GM10248 (cell line): ENCODE data around the gene CA12.

Source experiments
- CTCF ChIA-PET: fragments of 300-600 bp; sonication (Branson Sonifier 250); formaldehyde crosslinking; extraction: SDS; loops from one replicate; lab custom pipeline; 2021; ENCODE audit warnings: antibody characterized with exemption; lab: Yijun Ruan, JAX
- POLR2A ChIA-PET: fragments of 350-650 bp; sonication (Branson Sonifier 250); formaldehyde crosslinking; extraction: SDS; loops from one replicate; lab custom pipeline; 2020; ENCODE audit warnings: antibody characterized with exemption; lab: Yijun Ruan, JAX
- DNase-seq: peaks from one replicate; pipeline ENCODE4 v3.0.0; 2012; ENCODE audit errors: extremely low spot score
- TF ChIP-seq, protein P1 (sequence below): IDR thresholded peaks from 2 replicates; pipeline ENCODE4 v1.5.1; 2012; ENCODE audit warnings: mild to moderate bottlenecking, low read depth; ENCODE audit errors: extremely low read depth, missing control alignments, control extremely low read depth

The CA12 gene

DNA sequence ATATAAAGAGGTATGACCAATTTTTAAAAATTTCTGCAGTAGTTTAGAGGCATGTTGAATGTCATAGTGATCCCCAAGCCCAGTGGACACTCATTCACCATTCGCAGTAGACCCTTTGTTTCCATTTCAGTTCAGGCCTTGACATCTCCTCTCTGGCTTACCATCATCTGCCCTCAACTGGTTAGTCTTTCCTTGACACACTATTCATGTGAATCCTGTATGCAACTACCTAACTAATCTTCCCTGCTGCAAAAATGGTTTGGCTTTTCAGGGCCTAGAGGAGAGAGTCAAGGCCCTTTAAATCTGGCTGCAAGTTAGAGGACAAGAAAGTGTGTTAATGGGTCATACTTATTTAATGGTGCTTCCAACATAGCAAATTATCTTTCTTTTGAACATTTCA, 93.3 kb downstream of the CA12 start:
- TF ChIP-seq, protein P1, sequence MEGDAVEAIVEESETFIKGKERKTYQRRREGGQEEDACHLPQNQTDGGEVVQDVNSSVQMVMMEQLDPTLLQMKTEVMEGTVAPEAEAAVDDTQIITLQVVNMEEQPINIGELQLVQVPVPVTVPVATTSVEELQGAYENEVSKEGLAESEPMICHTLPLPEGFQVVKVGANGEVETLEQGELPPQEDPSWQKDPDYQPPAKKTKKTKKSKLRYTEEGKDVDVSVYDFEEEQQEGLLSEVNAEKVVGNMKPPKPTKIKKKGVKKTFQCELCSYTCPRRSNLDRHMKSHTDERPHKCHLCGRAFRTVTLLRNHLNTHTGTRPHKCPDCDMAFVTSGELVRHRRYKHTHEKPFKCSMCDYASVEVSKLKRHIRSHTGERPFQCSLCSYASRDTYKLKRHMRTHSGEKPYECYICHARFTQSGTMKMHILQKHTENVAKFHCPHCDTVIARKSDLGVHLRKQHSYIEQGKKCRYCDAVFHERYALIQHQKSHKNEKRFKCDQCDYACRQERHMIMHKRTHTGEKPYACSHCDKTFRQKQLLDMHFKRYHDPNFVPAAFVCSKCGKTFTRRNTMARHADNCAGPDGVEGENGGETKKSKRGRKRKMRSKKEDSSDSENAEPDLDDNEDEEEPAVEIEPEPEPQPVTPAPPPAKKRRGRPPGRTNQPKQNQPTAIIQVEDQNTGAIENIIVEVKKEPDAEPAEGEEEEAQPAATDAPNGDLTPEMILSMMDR = no peak
- DNase-seq = no peak
- POLR2A ChIA-PET = no interaction called here
- CTCF ChIA-PET = interaction anchor here (1.0 to 4.0 kb wide), 7 partner anchors 10 to 241 kb away, joined by 3 to 15 read pairs (median 3); no protein-coding TSS in a partner anchor

DNA sequence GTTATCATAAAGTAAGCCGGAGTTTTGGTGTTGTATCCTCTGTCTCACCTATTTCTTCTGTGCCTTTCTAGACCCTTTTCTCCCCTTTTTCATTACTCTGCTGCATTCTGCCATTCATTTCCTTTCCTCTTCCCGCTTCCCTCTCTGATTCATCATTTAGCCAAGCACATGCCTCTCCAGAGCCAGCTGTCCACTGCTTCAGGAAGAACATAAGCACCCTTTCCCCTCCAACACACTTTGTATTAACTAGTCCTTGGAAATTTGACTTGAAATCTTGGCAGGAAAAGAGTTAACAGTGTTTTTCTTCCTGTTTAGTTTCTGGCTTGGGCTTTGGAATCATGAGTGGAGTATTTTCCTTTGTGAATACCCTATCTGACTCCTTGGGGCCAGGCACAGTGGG, 94.5 kb downstream of the CA12 start:
- no peak for DNase-seq
- TF ChIP-seq, protein P1 = no peak
- POLR2A ChIA-PET = no interaction called here
- CTCF ChIA-PET = interaction anchor here (1.0 to 1.6 kb wide), 3 partner anchors 26 to 239 kb away, joined by 3 to 5 read pairs (median 3); no protein-coding TSS in a partner anchor

DNA sequence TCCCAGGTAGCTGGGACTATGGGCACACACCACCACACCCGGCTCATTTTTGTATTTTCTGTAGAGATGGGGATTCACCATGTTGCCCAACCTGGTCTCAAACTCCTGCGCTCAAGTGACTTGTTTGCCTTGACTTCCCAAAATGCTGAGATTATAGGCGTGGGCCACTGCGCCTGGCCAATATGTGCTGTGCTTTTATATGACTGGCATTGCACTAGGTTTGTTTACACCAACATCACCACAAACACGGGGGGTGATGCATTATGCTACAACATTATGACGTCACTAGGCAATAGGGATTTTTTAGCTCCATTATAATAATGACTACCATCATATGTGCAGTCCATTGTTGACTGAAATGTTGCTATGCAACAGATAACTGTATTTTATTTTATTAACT, 97.3 kb downstream of the CA12 start:
- POLR2A ChIA-PET = no interaction called here
- TF ChIP-seq, protein P1 = no peak
- CTCF ChIA-PET = interaction anchor here (1.4 to 2.1 kb wide), 3 partner anchors 8 to 120 kb away, joined by 3 to 6 read pairs (median 4); no protein-coding TSS in a partner anchor
- DNase-seq = no peak

DNA sequence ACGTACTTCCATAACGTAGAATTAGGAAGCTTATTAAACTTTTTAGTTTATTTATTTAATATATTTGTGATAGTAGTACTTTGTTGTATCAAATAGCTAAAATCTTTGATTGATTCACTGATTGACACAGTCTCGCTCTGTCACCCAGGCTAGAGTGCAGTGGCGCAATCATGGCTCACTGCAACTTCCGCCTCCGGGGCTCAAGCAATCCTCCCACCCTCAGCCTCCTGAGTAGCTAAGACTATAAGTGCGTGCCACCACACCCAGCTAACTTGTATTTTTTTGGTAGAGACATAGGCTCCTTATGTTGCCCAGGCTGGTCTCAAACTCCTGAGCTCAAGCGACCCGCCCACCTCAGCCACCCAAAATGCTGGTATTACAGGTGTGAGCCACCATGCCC, 98.5 kb downstream of the CA12 start:
- ChIA-PET CTCF (interaction anchor here (1.1 to 2.1 kb wide), 4 partner anchors 9 to 235 kb away, joined by 3 to 6 read pairs (median 4); no protein-coding TSS in a partner anchor), POLR2A (no interaction called here)
- no peak for DNase-seq
- TF ChIP-seq, protein P1 = no peak

DNA sequence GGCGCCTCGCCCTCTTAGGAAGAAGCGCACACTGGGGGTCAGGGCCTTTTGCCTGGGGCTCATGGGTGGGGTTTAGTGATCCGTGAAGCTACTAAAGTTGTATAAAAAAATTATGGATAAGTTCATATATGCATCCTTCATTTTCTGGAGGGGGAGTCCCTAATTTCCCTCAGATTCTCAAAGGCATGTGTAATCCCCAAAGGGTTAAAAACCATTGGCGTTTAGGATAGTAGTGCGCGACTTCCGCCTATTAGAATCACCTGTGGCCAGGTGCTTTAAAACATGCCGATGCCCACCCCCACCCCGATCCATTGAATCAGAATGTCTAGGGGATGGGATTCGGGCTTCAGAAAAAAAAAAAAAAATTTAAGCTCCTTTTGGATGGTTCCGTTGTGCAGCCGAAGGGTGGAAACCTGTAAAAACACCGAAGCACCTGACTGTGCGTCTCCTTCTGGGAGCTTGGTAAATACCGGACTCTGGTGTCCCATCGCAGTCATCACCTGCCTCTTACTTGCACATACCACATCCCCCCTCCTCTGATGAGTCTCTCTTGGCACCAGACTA, 103.7 kb downstream of the CA12 start:
- POLR2A ChIA-PET = no interaction called here
- no peak for DNase-seq
- CTCF ChIA-PET = no interaction called here

DNA sequence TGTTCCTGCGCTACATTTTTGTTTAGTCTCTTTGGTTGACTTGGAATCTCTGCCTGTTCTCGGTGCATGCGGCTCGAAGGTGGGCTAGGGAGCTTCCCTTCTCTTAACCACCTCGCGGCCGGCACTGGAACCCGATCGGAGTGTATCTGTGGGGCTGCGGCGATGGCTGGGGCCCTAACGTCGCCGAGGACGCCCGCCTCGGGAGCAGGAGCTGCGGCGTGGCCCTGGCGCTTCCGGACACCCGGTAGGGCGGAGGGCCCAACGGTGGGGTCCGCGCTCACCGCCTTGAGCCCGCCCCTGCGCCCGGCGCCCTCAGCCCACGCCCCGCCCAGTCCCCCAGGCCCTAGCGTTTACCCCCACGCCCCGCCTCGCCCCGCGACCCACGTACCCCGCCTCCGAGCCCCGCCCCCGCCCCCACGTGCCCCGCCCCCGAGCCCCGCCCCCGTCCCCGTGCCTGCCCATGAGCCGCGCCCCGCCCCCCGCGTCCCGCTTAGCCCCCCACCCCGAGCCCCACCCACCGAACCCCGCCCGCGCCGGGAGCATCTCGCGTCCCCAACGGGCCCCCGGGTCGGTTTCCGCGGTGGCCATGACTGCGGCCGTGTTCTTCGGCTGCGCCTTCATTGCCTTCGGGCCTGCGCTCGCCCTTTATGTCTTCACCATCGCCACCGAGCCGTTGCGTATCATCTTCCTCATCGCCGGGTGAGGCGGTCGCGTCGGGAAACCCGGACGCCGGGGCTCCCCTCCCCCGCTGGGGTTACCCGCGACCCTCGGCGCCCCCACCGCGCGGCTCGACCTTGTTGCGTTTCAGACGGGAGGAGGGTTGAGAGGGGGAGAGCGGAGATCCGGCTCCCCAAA, 104.4 kb downstream of the CA12 start, which contains the start of gene APH1B:
Gene APH1B (plus strand): TSS at position 568 of the 855 bp plus-strand sequence. CDS start 19 bp downstream, at position 587.
- ChIA-PET CTCF (interaction anchor here (0.6 to 1.4 kb wide), 2 partner anchors 21 to 86 kb away, joined by 3 read pairs; no protein-coding TSS in a partner anchor), POLR2A (no interaction called here)
- TF ChIP-seq, protein P1 = no peak
- DNase-seq = peak; percentile 89

More for the DNA sequence above, 103.7 kb downstream of the CA12 start:
- TF ChIP-seq, protein P1 = no peak
